T-helper 1 cell treated with Interleukin-12 subunit alpha and Interleukin-12 subunit beta and Interleukin-4 antibody, amounts not matched to agents 30 μg/mL and 1 μg/mL, for 36 hours (primary cell): ENCODE measurements around the gene ALDH1L1.

Experiments used
- H3K27ac Mint-ChIP-seq: one replicate; pipeline ENCODE4 v1.8.0; 2021; ENCODE audit warnings: mild to moderate bottlenecking, mixed read lengths
- H3K27me3 Mint-ChIP-seq: one replicate; pipeline ENCODE4 v1.8.0; 2021; ENCODE audit warnings: low read depth, mixed read lengths
- H3K36me3 Mint-ChIP-seq: one replicate; pipeline ENCODE4 v1.8.0; 2021; ENCODE audit warnings: low read depth, mixed read lengths
- H3K4me1 Mint-ChIP-seq: one replicate; pipeline ENCODE4 v1.8.0; 2021; ENCODE audit warnings: low read depth, mixed read lengths
- H3K4me3 Mint-ChIP-seq: one replicate; pipeline ENCODE4 v1.8.0; 2021; ENCODE audit warnings: mild to moderate bottlenecking, moderate library complexity, mixed read lengths
- H3K9me3 Mint-ChIP-seq: one replicate; pipeline ENCODE4 v1.8.0; 2021; ENCODE audit warnings: mixed read lengths

Gene ALDH1L1

DNA sequence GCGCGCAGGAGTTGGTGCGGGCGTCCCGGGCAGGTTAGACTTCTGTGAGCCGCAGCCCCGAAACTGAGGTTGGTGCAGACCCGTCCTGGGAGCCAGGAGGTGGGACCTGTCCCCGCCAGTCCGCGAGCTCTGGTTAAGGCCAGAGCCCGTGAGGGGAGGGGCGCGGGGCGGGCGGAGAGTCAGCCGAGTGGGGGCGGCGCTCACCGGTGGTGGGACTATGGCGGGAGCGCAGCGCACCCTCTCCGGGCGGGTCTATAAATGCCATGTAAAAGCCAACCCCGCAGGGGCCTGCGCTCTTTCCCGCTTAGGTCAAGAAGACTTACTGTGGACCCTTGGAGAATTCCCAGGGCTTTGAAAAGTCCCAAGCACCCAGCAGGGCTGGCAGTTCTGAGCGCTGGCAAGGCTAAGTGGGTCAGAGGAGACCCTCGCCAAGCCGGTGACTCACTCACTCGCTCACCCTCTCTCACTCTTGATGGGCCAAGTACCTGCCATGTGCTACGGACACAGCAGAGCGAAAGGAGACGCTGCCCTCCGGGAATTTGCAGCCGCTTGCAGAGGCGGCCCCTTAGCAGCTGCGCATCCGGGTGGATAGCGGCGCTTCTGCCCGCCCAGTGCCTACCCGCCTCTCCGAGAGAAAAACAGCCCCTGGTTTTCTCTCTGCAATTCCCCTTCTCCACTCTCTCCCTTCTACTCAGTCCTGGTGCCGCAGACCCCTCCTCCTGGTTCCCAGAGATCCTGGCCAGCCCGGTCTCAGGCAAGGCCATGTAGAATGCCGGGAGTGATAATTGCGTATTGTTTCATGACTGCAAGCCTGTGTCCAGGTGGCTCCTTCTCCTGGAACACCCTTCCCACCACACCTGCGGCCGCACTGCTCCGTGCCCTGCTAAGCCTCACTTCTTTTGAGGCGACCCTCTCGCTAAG, at the start of gene ALDH1L1:
TSS of gene ALDH1L1 (minus strand) at position 110 of the 921 bp plus-strand sequence. CDS start 19,607 bp downstream, outside the sequence.
- Mint-ChIP-seq H3K36me3 (no peaks in the 10 kb centered on the region), H3K4me1 (no peaks in the 10 kb centered on the region), H3K27ac (no peak within 1 kb of the TSS), H3K9me3 (no peaks in the 10 kb centered on the region), H3K4me3 (no peak within 1 kb of the TSS), H3K27me3 (peaks cover 37% of the 10 kb centered on the region)

DNA sequence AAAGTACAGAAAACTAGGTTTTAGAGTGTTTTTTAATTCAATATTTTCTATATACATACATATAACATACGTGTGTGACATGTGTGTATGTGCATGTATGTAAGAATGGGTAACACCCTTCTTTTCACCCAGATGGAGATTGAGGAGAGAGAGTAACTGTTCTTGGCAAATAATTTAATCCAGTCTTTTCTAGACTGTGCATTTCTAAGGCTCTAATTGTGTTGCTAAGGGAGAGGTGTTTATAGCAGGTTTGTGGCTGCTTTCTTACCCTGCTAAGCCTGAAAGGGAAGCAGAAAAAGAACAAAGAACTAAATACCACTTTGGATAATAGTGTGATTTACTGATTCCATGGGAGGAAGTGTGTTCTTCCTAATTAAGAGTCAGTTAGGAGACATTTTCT, 46.0 kb upstream of the ALDH1L1 start:
- Mint-ChIP-seq H3K4me1 (no peaks in the 10 kb centered on the region), H3K4me3 (no peak overlapping the region), H3K27me3 (peaks cover 19% of the 10 kb centered on the region), H3K36me3 (no peaks in the 10 kb centered on the region), H3K27ac (no peak overlapping the region), H3K9me3 (no peaks in the 10 kb centered on the region)

DNA sequence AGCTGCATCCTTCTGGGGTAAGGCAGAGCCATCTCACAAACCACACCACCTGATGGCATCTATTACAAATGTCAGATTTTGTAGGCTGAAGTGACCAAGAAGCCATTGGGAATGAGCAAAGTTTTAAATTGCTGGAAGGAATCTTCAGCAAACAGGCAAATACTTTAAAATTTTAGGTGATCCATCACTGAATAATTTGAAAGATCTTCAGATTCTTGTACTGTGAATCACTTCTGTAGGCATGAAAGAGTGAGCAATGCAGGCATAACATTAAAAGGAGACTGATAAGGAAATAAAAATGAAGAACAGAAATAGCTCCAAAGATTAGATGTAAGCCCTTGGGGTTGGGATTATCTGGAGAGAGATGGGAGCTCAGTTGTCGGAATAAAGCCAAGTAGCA, 36.0 kb upstream of the ALDH1L1 start:
- no peaks in the 10 kb centered on the region for H3K9me3 Mint-ChIP-seq
- H3K27ac Mint-ChIP-seq, result no peak overlapping the region
- H3K27me3 Mint-ChIP-seq, result peaks cover 54% of the 10 kb centered on the region

GRCh38 chr3:126213379-126214028, 33.1 kb upstream of the ALDH1L1 start:
- Mint-ChIP-seq H3K36me3 (no peaks in the 10 kb centered on the region), H3K9me3 (no peaks in the 10 kb centered on the region), H3K27ac (no peak overlapping the region), H3K27me3 (peaks cover 53% of the 10 kb centered on the region), H3K4me1 (no peaks in the 10 kb centered on the region), H3K4me3 (no peak overlapping the region)

More for the DNA sequence above, 36.0 kb upstream of the ALDH1L1 start:
- Mint-ChIP-seq H3K4me1 (no peaks in the 10 kb centered on the region), H3K4me3 (no peak overlapping the region), H3K36me3 (no peaks in the 10 kb centered on the region)

GRCh38 chr3:126212620-126213378, 32.4 kb upstream of the ALDH1L1 start:
- no peak overlapping the region for H3K4me3 Mint-ChIP-seq
- H3K27ac Mint-ChIP-seq, result no peak overlapping the region
- H3K27me3 Mint-ChIP-seq, result peaks cover 53% of the 10 kb centered on the region
- no peaks in the 10 kb centered on the region for H3K4me1 Mint-ChIP-seq
- no peaks in the 10 kb centered on the region for H3K36me3 Mint-ChIP-seq
- no peaks in the 10 kb centered on the region for H3K9me3 Mint-ChIP-seq

DNA sequence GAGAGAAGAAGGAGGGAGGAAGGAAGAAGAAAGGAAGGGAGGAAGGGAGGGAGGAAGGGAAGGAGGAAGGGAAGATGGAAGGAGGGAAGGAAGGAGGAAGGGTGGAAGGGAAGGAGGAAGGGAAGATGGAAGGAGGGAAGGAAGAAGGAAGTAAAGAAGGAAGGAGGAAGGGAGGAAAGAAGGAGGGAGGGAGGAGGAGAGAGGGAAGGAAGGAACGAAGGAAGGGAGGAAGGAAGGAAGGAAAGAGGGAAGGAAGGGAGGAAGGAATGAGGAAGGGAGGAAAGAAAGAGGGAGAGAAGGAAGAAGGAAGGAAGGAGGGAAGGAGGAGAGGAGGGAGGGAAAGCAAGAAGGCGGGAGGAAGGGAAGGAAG, 31.8 kb upstream of the ALDH1L1 start:
- Mint-ChIP-seq H3K27me3 (peaks cover 49% of the 10 kb centered on the region), H3K4me1 (no peaks in the 10 kb centered on the region), H3K4me3 (no peak overlapping the region), H3K36me3 (no peaks in the 10 kb centered on the region), H3K9me3 (no peaks in the 10 kb centered on the region), H3K27ac (no peak overlapping the region)

- H3K4me1 Mint-ChIP-seq, result no peaks in the 10 kb centered on the region
- no peak overlapping the region for H3K27ac Mint-ChIP-seq
- no peaks in the 10 kb centered on the region for H3K36me3 Mint-ChIP-seq
- H3K4me3 Mint-ChIP-seq, result no peak overlapping the region
- H3K27me3 Mint-ChIP-seq, result peaks cover 45% of the 10 kb centered on the region
- no peaks in the 10 kb centered on the region for H3K9me3 Mint-ChIP-seq
Measured at GRCh38 chr3:126211569-126211968, 31.2 kb upstream of the ALDH1L1 start.

GRCh38 chr3:126210606-126211005, 30.2 kb upstream of the ALDH1L1 start:
- H3K9me3 Mint-ChIP-seq, result no peaks in the 10 kb centered on the region
- H3K36me3 Mint-ChIP-seq, result no peaks in the 10 kb centered on the region
- no peak overlapping the region for H3K27ac Mint-ChIP-seq
- no peak overlapping the region for H3K4me3 Mint-ChIP-seq
- no peaks in the 10 kb centered on the region for H3K4me1 Mint-ChIP-seq
- H3K27me3 Mint-ChIP-seq, result peaks cover 45% of the 10 kb centered on the region

- H3K9me3 Mint-ChIP-seq, result no peaks in the 10 kb centered on the region
- no peak overlapping the region for H3K27ac Mint-ChIP-seq
- peaks cover 38% of the 10 kb centered on the region for H3K27me3 Mint-ChIP-seq
- no peak overlapping the region for H3K4me3 Mint-ChIP-seq
- H3K4me1 Mint-ChIP-seq, result no peaks in the 10 kb centered on the region
- H3K36me3 Mint-ChIP-seq, result no peaks in the 10 kb centered on the region
Measured at GRCh38 chr3:126209741-126210140, 29.4 kb upstream of the ALDH1L1 start.

DNA sequence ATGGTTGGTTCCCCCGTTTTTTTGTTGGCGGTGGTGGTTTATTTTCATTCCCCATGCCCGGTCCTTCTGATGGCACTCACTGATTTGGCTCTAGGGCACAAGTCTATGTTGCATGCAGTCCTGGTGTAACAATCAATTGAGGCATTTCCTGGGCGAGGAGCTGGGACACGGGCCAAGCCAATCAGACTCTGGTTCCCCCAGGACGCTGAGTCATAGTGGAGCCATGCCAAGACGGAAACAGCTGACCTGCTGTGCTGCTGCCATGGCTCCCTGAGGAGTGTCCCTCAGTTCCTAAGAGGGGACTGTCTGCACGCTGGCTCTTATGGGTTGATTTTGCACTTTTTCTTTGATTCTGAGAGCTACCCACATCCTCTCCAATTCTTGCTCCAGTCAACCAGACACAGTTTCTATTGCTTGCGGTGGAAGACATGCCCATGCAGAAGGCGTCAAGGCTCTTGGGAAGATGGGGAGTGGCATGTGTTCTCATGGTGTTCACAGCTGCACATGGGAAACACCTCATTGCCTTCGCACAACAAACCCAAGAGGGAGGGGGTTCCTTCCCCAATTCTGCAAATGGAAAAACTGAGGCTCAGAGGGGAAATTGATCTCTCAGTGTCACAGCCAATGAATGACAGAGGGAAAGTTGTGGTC, 28.3 kb upstream of the ALDH1L1 start:
- Mint-ChIP-seq H3K9me3 (no peaks in the 10 kb centered on the region), H3K4me3 (no peak overlapping the region), H3K27ac (no peak overlapping the region), H3K27me3 (peaks cover 28% of the 10 kb centered on the region), H3K36me3 (no peaks in the 10 kb centered on the region), H3K4me1 (no peaks in the 10 kb centered on the region)

DNA sequence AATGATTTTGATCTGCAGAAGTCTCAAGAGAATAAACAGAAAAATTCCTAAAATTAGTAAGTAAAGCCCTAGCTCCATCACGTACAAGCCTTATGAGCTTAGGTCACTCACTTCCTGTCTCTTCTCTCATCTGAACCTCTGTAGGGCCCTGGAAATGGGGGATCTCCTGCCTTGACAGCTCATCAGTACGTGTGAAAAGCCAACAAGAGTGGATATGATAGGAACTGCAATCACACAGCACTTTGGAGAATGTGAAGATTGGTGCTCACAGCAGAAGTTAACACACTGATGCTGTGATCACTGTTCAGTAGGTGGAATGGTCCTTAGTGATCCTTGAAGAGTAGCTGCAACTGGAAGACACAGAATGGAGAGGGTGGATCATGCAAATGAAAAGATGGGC, 27.8 kb upstream of the ALDH1L1 start:
- no peaks in the 10 kb centered on the region for H3K4me1 Mint-ChIP-seq
- H3K36me3 Mint-ChIP-seq, result no peaks in the 10 kb centered on the region
- H3K4me3 Mint-ChIP-seq, result no peak overlapping the region
- H3K9me3 Mint-ChIP-seq, result no peaks in the 10 kb centered on the region
- H3K27me3 Mint-ChIP-seq, result peaks cover 24% of the 10 kb centered on the region
- no peak overlapping the region for H3K27ac Mint-ChIP-seq

- Mint-ChIP-seq H3K4me1 (no peaks in the 10 kb centered on the region), H3K27me3 (peaks cover 22% of the 10 kb centered on the region), H3K9me3 (no peaks in the 10 kb centered on the region), H3K36me3 (no peaks in the 10 kb centered on the region), H3K27ac (no peak overlapping the region), H3K4me3 (no peak overlapping the region)
Measured at GRCh38 chr3:126207166-126207565, 26.8 kb upstream of the ALDH1L1 start.

- H3K4me1 Mint-ChIP-seq, result no peaks in the 10 kb centered on the region
- H3K9me3 Mint-ChIP-seq, result no peaks in the 10 kb centered on the region
- H3K27ac Mint-ChIP-seq, result no peak overlapping the region
- H3K27me3 Mint-ChIP-seq, result peaks cover 15% of the 10 kb centered on the region
- no peaks in the 10 kb centered on the region for H3K36me3 Mint-ChIP-seq
- H3K4me3 Mint-ChIP-seq, result no peak overlapping the region
Measured at GRCh38 chr3:126205717-126206655, 25.6 kb upstream of the ALDH1L1 start.
